HT1080 (cell line): ENCODE measurements around the gene PRRX2. TPM values are rescaled to one million over a fixed set of nuclear protein-coding genes. Genes with fewer than 3 reads are reported as not detected.
"Not testable (repeated sequence)": the region's sequence is repeated elsewhere in the genome, so short reads cannot be mapped to it uniquely, and the experiment has no call there.

ENCODE experiments used
- DNase-seq: peaks from one replicate; pipeline ENCODE4 v3.0.0-alpha.2; 2015; ENCODE audit warnings: low read depth
- total RNA-seq: library from RNA; depleted of rRNA; stranded (reverse); fragments of >200 nt; shearing (Covaris generic); gene quantifications from 2 replicates; pipeline ENCODE4 v1.2.3, GENCODE V29; 2014

The PRRX2 gene
- total RNA-seq, 1 experiment from 2014 or later: not detected

DNA sequence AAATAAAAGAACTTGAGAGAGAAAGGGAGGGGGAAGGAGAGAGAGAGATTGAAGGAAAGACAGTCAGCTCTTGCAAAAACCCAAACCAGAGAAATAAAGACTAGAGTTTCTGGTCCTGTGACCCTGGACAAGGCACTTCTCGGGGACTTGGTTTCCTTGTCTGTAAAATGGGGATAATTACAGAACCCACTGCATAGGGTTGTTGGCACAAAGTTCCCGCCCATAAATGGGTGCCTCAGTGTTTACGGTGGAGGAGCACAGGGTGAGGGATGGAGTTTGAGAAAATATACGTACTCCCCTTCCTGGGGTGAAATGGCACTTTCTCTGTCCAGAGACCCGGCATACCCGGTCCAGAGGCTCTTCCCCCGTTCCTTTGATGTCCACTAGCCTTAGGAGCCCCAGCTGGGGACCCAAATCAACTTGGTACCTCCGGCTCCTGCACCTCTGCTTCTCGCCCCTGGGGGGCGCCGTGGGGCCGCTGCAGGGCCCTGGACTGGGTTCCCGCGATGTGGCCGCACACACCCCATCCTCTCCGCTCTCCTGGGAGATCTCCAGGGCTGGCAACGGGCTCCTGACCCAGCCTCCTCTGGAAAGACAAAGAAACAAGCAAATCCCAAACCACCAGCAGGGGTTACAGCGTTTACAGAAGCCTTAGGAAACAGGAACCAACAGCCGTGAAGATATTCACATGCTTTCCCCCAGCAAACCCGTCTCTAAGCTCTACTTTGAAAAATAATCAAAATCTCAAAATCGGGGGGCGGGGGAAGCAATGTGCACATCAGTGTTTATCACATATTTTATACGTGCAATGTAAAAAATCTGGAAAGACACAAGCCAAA, 61.1 kb downstream of the PRRX2 start:
- peak; percentile 67 for DNase-seq

DNA sequence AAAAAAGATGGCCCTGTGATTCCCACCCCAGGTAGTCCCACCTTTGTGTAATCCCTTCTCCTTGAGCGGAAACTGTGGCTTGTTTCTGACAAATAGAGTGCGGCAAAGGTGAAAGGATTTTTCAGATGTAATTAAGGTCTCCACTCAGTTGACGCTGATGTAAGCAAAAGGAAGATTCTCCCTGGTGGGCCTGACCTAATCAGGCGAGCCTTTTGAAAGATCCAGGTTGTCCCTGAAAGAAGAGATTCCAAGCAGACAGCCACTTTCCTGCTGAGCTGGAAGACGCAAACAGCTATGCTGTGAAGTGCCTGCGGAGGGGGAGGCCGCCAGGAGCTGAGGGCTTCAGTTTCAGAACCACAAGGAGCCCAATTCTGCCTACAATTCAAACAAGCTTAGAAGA, 63.3 kb downstream of the PRRX2 start:
- no peak for DNase-seq

DNA sequence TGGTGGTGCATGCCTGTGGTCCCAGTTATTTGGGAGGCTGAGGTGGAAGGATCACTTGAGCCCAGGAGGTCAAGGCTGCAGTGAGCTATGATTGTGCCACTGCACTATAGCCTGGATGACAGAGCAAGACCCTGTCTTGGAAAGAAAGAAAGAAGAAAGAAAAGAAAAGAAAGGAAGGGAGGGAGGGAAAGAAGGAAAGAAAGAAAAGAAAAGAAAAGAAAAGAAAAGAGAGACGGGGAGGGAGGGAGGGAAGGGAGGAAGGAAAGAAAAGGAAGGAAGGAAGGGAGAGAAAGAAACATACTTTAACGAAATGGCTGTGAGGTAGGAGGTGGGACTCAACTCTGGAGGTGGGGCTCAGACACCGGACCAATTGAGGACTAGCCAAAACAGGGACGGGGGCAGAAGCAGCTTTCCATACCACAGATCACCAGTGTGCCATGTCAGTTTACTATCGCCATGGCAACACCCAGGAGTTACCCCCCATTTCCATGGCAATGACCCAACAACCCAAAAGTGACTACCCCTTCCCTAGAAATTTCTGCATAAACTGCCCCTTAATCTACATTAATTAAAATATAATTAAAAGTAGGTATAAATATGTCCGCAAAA, 66.1 kb downstream of the PRRX2 start:
- DNase-seq: no peak

DNA sequence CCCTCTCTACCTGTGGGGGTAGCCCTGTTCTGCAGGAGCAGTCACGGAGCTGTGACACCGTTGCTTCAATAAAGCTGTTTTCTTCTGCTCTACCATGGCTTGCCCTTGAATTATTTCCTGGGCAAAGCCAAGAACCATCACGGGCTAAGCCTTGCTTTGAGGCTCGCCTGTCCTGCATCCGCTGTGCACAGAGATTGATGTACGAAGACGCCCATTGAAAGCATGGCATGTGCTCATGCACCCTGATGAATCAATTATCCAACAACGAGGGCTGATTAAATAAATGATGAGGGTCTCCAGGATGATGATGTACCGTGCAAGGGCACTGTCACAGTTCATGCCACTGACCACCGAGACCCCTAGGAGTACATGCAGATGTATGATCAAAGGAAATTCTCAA, 66.7 kb downstream of the PRRX2 start:
- DNase-seq: no peak

DNA sequence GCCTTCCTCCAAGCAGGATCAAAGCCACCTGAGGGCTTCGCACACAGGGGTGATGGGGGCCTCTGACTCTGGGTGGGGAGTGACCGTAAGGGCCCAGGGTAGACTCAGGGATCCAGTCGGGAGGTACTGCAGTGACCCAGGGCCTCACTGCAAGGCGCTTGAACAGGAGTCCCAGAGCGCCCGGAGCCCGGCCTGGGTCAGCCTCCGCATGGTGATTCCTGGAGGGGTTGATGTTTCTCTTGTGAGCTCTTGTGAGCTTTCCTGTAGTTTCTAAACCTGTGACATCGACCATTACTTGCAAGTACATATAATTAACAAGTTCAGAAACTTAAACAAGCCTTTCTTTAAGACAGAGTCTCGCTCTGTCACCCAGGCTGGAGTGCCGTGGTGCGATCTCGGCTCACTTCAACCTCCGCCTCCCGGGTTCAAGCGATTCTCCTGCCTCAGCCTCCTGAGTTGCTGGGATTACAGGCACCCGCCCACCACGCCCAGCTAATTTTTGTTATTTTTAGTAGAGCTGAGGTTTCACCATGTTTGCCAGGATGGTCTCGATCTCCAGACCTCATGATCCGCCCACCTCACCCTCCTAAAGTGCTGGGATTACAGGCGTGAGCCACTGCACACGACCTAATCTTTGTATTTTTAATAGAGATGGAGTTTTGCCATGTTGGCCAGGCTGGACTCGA, 67.6 kb downstream of the PRRX2 start:
- no peak for DNase-seq

DNA sequence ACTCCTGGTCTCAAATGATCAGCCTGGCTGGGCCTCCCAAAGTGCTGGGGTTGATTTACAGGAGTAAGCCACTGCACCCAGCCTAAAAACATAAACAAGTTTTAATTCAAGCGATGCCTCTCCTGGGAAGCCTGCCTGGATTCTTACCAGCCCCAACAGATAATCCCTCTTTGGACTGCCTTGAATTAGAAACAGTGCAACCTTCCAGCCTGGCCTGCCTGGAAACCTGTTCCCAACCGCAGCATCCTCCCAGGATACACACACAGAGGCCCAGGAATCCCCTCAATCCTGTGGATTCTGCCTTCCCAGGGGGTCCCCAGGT, 68.1 kb downstream of the PRRX2 start:
- DNase-seq: no peak

DNA sequence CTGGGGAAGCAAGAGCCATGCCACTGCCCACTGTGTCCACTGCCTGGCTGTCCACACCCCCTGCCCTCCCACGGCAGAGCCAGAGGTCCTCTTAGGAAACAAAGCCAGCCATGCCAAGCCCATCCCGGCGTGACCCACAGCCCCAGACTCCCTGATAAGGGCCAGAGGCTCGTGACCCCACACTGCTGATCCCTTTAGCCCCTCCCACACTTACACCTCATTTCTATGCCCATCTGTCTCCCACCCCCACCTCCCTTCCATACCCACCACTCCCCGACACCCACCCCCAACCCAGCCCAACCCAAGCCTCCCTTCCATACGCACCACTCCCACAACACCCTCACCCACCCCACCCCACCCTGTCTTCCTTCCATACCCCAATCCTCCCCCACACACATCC, 70.1 kb downstream of the PRRX2 start:
- no peak for DNase-seq

DNA sequence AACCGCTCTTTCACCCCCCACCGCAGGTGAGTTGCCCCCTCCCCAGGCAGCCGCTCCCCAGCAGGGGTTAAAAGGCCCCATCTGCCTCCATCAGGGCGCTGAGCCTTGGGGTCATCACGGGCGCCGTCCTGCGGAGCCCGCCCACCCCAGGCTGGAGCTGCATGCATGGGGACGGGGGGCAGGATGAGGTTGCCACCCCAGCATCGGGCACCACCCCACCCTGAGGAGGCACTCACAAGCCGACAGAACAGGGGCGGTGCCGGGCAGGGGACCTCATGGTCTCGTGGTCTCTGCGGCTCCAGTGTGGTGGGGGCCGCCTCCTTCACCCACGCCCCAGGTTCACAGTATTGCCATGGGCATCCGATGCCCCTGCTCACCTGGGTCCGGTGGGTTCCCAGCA, 70.9 kb downstream of the PRRX2 start:
- no peak for DNase-seq

DNA sequence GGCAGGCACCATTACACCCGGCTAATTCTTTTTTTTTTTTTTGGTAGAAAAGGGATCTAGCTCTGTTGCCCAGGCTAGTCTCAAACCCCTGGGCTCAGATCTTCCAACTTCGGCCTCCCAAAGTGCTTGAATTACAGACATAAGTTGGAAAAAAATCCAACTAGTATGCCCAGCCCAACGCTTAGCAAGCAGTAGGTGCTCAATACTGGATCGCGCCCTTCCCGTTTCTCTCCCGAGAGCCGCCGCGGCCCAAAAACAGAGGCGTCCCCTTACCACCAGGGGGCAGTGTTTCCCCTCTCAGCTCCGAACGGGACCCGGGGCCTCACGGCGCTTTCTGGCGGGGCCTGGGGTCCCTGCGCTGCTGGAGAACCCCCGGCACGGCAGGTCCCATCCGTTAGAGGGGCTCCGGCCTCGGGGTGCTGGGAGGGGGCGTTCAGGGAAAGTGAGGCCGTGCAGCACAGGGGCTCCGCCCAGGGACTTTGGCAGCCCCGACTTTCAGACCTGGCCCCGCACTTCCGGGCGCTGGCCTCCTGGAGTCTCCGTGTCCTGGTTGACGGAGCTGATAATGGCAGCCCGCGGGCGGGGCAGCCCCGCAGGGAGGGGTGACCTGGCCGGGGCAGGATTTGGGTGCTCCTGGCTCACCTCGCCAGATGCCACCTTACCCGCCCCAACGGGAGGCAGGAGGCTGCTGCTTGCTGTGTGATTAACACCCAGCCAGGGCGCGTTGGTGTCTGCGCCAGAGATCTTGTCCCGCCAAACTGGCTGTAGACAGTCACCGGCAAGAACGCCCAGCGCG, 72.2 kb downstream of the PRRX2 start:
- DNase-seq: peak; percentile 42

DNA sequence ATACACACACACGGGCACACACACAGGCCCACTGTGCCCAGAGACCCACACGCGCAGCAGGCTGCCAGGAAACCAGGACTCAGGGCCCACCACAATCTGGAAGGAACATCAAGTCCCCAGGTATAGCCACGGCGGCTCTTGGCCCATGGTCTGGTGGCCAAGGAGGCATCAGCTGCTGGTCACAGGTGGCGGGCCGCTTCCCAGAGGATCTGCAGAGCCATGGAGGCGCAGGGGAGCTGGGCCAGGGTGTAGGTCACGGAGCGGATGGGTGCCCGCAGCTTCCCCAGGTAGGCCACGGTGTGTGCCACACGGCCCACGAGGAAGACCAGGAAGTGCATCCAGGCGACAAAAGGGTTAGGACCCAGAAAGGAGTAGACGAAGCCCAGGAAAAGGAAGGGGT, 74.0 kb downstream of the PRRX2 start:
- no peak for DNase-seq

DNA sequence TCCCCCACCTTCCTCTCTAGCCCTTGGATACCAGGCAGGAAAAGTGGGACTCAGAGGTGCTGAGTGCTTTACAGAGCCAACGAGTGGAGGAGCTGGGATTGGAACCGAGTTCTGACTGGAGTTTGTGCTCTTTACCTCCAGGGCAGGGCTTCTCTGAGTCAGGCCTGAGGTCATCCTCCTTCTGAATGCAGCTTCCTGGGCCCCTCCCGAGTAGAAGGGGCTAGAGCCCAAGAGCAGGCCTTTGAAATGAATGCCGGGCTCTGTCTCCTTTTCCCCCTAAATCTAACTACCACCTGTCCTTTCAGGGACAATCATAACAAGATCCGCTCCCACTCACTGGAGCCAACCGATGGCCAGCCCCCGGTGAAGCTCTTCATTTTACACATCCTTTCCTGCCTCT, 74.7 kb downstream of the PRRX2 start:
- no peak for DNase-seq

DNA sequence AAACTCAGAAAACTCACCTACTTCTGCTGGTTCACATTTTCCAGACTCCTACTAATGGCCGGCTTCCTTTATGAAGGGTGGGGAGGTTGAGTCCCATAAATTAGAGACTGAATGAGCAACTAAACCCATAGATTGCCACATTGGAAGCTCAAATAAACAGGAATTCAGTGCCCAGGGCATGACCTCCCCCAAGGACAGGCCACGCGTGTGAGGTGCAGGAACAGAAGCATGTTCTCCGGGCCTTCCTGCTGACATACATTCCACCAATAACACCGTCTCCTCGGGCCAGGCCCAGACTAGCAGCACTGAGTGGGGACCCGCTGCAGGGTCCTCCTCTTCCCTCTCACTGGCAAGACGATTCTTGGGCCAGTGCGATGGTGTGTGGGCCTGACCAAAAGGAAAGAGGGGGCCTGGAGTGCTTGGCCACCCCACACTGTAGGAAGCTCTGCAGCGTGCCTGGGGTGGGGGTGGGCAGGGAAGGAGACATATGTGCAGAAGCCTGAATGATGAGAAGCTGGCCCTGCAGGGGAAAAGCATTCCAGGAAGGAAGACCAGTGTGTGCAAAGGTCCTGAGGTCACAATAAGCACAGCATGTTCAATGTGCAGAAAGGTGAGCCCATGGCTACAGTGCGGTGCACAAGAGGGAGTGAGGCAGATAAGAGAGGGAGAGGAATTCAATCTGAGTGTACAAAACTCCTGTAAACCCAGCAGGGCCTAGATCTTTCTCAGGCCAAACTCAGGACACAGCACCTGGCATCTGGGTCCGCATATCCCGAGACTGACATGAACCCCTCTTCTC, 75.4 kb downstream of the PRRX2 start:
- DNase-seq: no peak

DNA sequence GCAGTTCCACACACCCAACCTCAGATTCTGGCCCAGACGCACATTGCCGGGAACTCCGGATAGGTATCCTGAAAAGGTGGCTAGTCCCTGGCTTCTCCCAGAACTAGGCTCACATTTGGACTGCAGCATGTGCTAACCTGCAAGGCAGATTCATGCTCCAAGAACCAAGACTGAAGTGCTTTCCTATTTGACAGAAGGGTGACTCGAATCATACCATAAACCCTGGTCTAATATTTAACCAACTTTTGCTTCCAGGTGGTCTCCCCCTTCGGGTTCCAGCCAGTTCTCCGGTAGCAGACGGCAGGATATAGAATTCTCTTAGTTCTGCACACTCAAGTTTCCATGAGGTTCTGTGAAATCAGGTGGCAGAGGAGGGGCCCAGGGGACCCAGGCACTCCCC, 79.8 kb downstream of the PRRX2 start:
- DNase-seq: no peak

DNA sequence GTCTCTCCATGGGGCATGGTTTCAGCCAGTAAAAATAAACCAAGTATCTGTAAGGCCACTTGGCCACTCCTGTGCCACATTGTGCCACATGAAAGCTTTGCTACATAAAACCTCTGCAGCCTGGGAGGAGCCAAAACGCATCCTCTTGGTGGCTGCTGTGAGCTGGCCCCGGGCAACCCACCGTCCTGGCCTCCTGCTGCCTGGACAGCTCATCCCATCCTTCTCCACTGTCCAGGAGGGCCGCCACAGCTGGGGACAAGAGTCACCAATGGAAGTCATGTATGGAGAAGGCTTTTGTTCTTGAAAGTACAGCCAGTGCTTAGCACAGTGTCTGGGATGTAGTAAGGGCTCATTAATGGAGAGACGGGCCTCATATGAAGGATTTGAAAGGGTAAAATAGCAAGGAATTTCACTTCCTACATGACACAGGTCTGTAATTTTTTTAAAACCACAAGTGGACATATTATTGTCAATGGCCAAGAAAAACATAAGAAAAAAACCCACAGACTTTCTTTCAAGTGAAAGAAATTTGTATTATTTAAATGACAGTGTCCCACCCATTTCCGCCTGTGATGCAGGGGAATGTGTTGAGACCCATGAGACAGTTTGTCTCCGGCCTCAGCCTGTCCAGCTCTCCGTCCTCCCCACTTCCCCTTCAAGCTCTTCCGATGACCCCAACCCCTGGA, 80.8 kb downstream of the PRRX2 start:
- DNase-seq: no peak

DNA sequence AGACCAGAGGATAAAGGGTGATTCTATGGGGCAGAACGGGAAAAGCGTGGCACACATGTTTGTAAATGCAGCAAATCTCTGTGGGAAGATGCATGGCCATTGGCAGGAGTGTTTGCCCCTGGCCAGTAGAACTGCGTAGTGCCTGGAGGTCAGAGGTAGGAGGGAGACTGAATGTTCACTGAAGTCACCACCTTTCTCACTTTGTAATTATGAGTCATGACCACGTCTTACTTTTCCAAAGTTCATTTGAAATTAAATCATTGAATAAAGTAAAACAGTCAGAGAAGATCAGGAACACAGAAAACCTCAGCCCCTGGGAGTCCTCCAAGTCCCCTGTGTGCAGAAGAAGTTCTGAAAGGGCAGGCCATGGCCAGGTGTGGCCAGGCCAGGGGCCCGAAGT, 82.8 kb downstream of the PRRX2 start:
- DNase-seq: no peak

DNA sequence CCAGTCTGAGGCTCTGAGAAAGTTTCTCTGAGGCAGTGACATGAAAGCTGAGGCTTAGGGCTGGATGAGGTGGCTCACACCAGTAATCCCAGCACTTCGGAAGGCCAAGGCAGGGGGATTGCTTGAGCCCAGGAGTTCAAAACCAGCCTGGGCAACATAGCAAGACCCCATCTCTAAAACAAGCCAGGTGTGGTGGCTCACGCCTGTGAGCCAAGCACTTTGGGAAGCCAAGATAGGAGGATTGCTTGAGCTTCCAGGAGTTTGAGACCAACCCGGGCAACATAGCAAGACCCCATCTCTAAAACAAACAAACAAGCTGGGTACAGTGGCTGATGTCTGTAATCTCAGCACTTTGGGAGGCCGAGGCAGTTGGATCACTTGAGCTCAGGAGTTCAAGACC, 83.6 kb downstream of the PRRX2 start:
- DNase-seq: not testable (repeated sequence)

DNA sequence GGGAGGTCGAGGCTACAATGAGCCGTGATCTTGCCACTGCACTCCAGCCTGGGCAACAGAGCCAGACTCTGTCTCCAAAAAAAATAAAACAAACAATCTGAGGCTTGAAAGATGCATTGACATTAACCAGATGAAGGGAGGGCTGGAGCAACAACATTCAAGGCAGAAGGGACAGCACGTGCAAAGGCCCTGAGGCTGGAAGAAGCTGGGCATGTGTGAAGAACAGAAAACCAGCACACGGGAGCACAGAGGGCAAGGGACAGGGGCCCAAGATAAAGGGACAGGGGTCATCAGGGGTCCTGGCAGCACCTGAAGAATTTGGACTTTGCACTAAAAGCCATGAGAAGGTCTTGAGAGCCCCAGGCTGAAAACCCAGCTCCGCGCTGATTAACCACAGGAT, 84.1 kb downstream of the PRRX2 start:
- no peak for DNase-seq

DNA sequence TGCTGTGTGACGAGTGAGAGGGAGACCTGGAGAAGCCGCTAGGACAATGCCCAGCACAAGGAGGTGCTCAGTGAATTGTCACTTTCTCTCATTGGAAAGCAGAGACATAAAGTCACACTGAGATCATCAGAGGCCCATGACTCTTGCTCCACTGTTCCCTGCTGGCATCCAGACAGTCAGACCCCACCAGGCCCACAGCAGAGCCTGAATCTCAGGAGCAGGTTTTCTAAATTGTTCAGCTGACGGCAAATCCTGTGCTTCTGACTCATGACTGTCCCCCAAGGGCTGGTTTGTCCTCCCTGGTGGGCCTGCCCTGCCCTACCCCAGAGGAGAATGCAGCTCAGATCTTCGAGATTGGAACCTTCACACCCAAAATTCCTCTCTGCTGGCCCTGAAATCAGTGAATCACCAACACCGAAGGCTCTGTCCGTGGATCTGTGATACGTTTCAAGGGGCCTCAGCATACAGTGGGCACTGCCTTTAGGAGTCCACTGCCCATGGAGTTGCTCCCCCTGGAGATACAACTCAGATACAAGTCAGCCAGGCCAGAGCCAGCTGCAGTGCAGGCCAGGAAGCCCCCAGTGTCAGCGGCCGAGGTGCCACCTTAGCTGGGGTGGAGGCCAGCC, 84.7 kb downstream of the PRRX2 start:
- DNase-seq: no peak

DNA sequence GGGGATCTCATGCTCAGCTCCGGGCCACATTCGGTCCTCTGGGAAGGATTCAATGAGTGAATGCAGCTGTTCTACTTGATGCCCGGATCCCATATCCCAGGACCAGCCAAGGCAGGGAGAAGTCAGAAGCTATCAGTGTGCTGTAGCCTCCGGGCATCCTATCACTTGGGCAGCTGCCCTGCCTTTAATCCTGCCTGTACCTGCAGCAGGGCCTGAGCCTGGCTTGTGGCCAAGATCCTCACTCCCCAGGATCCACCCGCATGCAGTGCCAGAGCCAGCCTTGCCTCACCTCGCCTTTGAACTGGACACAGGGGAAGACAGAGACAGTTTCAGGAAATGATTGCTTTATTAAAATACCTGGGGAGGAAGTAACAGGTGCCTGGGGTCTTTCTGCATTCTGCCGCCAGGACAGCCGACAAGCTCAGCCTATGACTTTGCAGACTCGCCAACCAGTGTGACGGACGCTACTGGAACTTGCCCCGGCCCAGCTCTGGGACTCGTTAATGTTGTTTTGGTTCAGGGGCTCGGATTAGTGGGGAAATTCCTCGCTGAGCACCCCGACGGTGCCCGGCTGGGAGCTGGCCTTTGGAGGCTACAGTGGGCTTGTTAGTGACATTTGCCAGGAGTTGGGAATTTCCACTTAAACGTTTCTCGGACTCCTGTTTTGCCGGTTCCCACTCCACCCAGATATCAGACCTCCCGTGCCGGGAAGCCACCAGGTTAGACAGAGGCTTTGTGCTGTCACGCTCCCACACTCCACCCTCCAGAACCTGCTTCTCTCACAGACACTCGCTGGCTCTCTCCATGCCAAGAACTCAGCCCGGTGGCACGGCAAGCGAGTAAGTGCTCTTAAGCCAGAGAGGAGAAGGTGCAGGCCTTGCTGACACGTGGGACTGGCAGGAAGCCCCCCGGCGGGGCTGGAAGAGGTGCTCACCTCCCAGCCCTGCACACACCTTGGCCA, 86.7 kb downstream of the PRRX2 start:
- DNase-seq: no peak
